ENCODE results near the gene PDE10A.

PDE10A gene

GRCh38 chr6:165704045-165704748 is 41.2 kb upstream of the PDE10A start:
- Histone ChIP-seq H2AK5ac (ENCODE audit: low read length, severe bottlenecking) (no peak overlapping the region), H3K18ac (ENCODE audit: low read depth in 1 of 2, low read length in 2 of 2) (no peak overlapping the region), H3K4ac (ENCODE audit: low read depth in 1 of 2, low read length in 2 of 2) (no peak overlapping the region), H3K9me3 (ENCODE audit: control insufficient read depth, low read length) (peaks cover 3% of the 10 kb centered on the region), H3K36me3 (ENCODE audit: control insufficient read depth in 1 of 2, insufficient read depth in 2 of 2, low read depth in 1 of 2, low read length in 2 of 2) (no peaks in the 10 kb centered on the region), H3K4me1 (ENCODE audit: control insufficient read depth, insufficient read depth, low read depth, low read length) (peaks cover 17% of the 10 kb centered on the region), H3K4me3 (ENCODE audit: insufficient read depth in 1 of 2, low read depth in 1 of 2, low read length in 2 of 2) (no peak overlapping the region), H2BK15ac (ENCODE audit: low read depth, poor library complexity, severe bottlenecking) (no peak overlapping the region), H3K79me1 (replicated peaks; ENCODE audit: low read length, poor library complexity, severe bottlenecking) (no peaks in the 10 kb centered on the region), H2BK5ac (ENCODE audit: low read depth, low read length, poor library complexity, severe bottlenecking) (no peak overlapping the region), H4K91ac (ENCODE audit: low read length) (no peak overlapping the region), H2BK120ac (ENCODE audit: low read depth, low read length) (no peak overlapping the region), H3K27me3 (ENCODE audit: control insufficient read depth in 1 of 2, insufficient read depth in 1 of 2, low read length in 2 of 2) (peaks cover 0 to 13% of the 10 kb centered on the region in 2 experiments), H3K27ac (ENCODE audit: low read length, poor library complexity, severe bottlenecking) (no peak overlapping the region), H2BK12ac (ENCODE audit: low read length in 2 of 2) (no peak overlapping the region), H3K4me2 (ENCODE audit: low read length, poor library complexity, severe bottlenecking) (no peak overlapping the region), H3K9ac (ENCODE audit: low read length) (no peak overlapping the region), H2AFZ (ENCODE audit: low read depth, low read length) (no peak overlapping the region), H3K14ac (ENCODE audit: low read length in 2 of 2) (no peak overlapping the region), H3K23ac (ENCODE audit: low read length in 2 of 2) (no peak overlapping the region), H4K8ac (ENCODE audit: low read length) (no peak overlapping the region)
- whole genome bisulfite sequencing = 91% methylated on average over 9 of the region's 9 CpGs
- DNase-seq = no peak

- Histone ChIP-seq H3K27me3 (ENCODE audit: control insufficient read depth in 1 of 2, insufficient read depth in 1 of 2, low read length in 2 of 2) (peaks cover 0 to 13% of the 10 kb centered on the region in 2 experiments), H3K4me1 (ENCODE audit: control insufficient read depth, insufficient read depth, low read depth, low read length) (peaks cover 17% of the 10 kb centered on the region), H3K23ac (ENCODE audit: low read length in 2 of 2) (no peak overlapping the region), H3K36me3 (ENCODE audit: control insufficient read depth in 1 of 2, insufficient read depth in 2 of 2, low read depth in 1 of 2, low read length in 2 of 2) (no peaks in the 10 kb centered on the region), H3K4me3 (ENCODE audit: insufficient read depth in 1 of 2, low read depth in 1 of 2, low read length in 2 of 2) (no peak overlapping the region), H3K27ac (ENCODE audit: low read length, poor library complexity, severe bottlenecking) (peak overlapping the region; percentile 63), H2BK12ac (ENCODE audit: low read length in 2 of 2) (no peak overlapping the region), H4K8ac (ENCODE audit: low read length) (no peak overlapping the region), H2BK5ac (ENCODE audit: low read depth, low read length, poor library complexity, severe bottlenecking) (no peak overlapping the region), H3K14ac (ENCODE audit: low read length in 2 of 2) (no peak overlapping the region), H3K4me2 (ENCODE audit: low read length, poor library complexity, severe bottlenecking) (no peak overlapping the region), H2AK5ac (ENCODE audit: low read length, severe bottlenecking) (no peak overlapping the region), H3K9me3 (ENCODE audit: control insufficient read depth, low read length) (peaks cover 3% of the 10 kb centered on the region), H3K18ac (ENCODE audit: low read depth in 1 of 2, low read length in 2 of 2) (no peak overlapping the region), H4K91ac (ENCODE audit: low read length) (no peak overlapping the region), H3K4ac (ENCODE audit: low read depth in 1 of 2, low read length in 2 of 2) (no peak overlapping the region), H2BK15ac (ENCODE audit: low read depth, poor library complexity, severe bottlenecking) (no peak overlapping the region), H2BK120ac (ENCODE audit: low read depth, low read length) (no peak overlapping the region), H2AFZ (ENCODE audit: low read depth, low read length) (no peak overlapping the region), H3K79me1 (replicated peaks; ENCODE audit: low read length, poor library complexity, severe bottlenecking) (no peaks in the 10 kb centered on the region), H3K9ac (ENCODE audit: low read length) (no peak overlapping the region)
- no peak for DNase-seq
- WGBS = 80% methylated on average over 10 of the region's 10 CpGs
These were observed 39.6 kb upstream of the PDE10A start for GRCh38 chr6:165702669-165703068.

GRCh38 chr6:165701564-165702354 is 38.7 kb upstream of the PDE10A start:
- no peak overlapping the region for H2BK120ac ChIP-seq (ENCODE audit: low read depth, low read length)
- no peak overlapping the region for H3K9ac ChIP-seq (ENCODE audit: low read length)
- H3K36me3 ChIP-seq (ENCODE audit: control insufficient read depth in 1 of 2, insufficient read depth in 2 of 2, low read depth in 1 of 2, low read length in 2 of 2) = no peaks in the 10 kb centered on the region
- H3K4ac ChIP-seq (ENCODE audit: low read depth in 1 of 2, low read length in 2 of 2) = no peak overlapping the region
- no peak overlapping the region for H3K18ac ChIP-seq (ENCODE audit: low read depth in 1 of 2, low read length in 2 of 2)
- H2BK5ac ChIP-seq (ENCODE audit: low read depth, low read length, poor library complexity, severe bottlenecking) = no peak overlapping the region
- peaks cover 0 to 7% of the 10 kb centered on the region in 2 experiments for H3K27me3 ChIP-seq (ENCODE audit: control insufficient read depth in 1 of 2, insufficient read depth in 1 of 2, low read length in 2 of 2)
- H3K4me3 ChIP-seq (ENCODE audit: insufficient read depth in 1 of 2, low read depth in 1 of 2, low read length in 2 of 2) = no peak overlapping the region
- no peak overlapping the region for H2BK12ac ChIP-seq (ENCODE audit: low read length in 2 of 2)
- H3K79me1 ChIP-seq (replicated peaks; ENCODE audit: low read length, poor library complexity, severe bottlenecking) = no peaks in the 10 kb centered on the region
- H2AFZ ChIP-seq (ENCODE audit: low read depth, low read length) = no peak overlapping the region
- H4K8ac ChIP-seq (ENCODE audit: low read length) = no peak overlapping the region
- DNase-seq = no peak
- H3K9me3 ChIP-seq (ENCODE audit: control insufficient read depth, low read length) = peaks cover 3% of the 10 kb centered on the region
- H3K4me2 ChIP-seq (ENCODE audit: low read length, poor library complexity, severe bottlenecking) = peak overlapping the region; percentile 6
- no peak overlapping the region for H2AK5ac ChIP-seq (ENCODE audit: low read length, severe bottlenecking)
- H3K27ac ChIP-seq (ENCODE audit: low read length, poor library complexity, severe bottlenecking) = peak overlapping the region; percentile 63
- H3K14ac ChIP-seq (ENCODE audit: low read length in 2 of 2) = no peak overlapping the region
- peaks cover 17% of the 10 kb centered on the region for H3K4me1 ChIP-seq (ENCODE audit: control insufficient read depth, insufficient read depth, low read depth, low read length)
- 68% methylated on average over 11 of the region's 11 CpGs for WGBS
- no peak overlapping the region for H2BK15ac ChIP-seq (ENCODE audit: low read depth, poor library complexity, severe bottlenecking)
- H4K91ac ChIP-seq (ENCODE audit: low read length) = no peak overlapping the region
- H3K23ac ChIP-seq (ENCODE audit: low read length in 2 of 2) = no peak overlapping the region

- Histone ChIP-seq H4K91ac (ENCODE audit: low read length) (no peak overlapping the region), H3K9me3 (ENCODE audit: control insufficient read depth, low read length) (peaks cover 3% of the 10 kb centered on the region), H2BK15ac (ENCODE audit: low read depth, poor library complexity, severe bottlenecking) (no peak overlapping the region), H2AFZ (ENCODE audit: low read depth, low read length) (no peak overlapping the region), H3K18ac (ENCODE audit: low read depth in 1 of 2, low read length in 2 of 2) (no peak overlapping the region), H3K27ac (ENCODE audit: low read length, poor library complexity, severe bottlenecking) (no peak overlapping the region), H3K23ac (ENCODE audit: low read length in 2 of 2) (no peak overlapping the region), H2BK120ac (ENCODE audit: low read depth, low read length) (no peak overlapping the region), H2AK5ac (ENCODE audit: low read length, severe bottlenecking) (no peak overlapping the region), H3K4ac (ENCODE audit: low read depth in 1 of 2, low read length in 2 of 2) (no peak overlapping the region), H2BK5ac (ENCODE audit: low read depth, low read length, poor library complexity, severe bottlenecking) (no peak overlapping the region), H3K9ac (ENCODE audit: low read length) (no peak overlapping the region), H3K4me1 (ENCODE audit: control insufficient read depth, insufficient read depth, low read depth, low read length) (peaks cover 17% of the 10 kb centered on the region), H3K4me3 (ENCODE audit: insufficient read depth in 1 of 2, low read depth in 1 of 2, low read length in 2 of 2) (no peak overlapping the region), H3K36me3 (ENCODE audit: control insufficient read depth in 1 of 2, insufficient read depth in 2 of 2, low read depth in 1 of 2, low read length in 2 of 2) (no peaks in the 10 kb centered on the region), H3K14ac (ENCODE audit: low read length in 2 of 2) (no peak overlapping the region), H4K8ac (ENCODE audit: low read length) (no peak overlapping the region), H3K27me3 (ENCODE audit: control insufficient read depth in 1 of 2, insufficient read depth in 1 of 2, low read length in 2 of 2) (peaks cover 0 to 6% of the 10 kb centered on the region in 2 experiments), H3K4me2 (ENCODE audit: low read length, poor library complexity, severe bottlenecking) (no peak overlapping the region), H2BK12ac (ENCODE audit: low read length in 2 of 2) (no peak overlapping the region), H3K79me1 (replicated peaks; ENCODE audit: low read length, poor library complexity, severe bottlenecking) (no peaks in the 10 kb centered on the region)
- WGBS = 26% methylated on average over 4 of the region's 4 CpGs
- DNase-seq = peak; percentile 67
These were observed 38.0 kb upstream of the PDE10A start for GRCh38 chr6:165701005-165701404.
